Smooth muscle cell (in vitro differentiated cells): ENCODE data around the gene LRRFIP1. TPM values are rescaled to one million over a fixed set of nuclear protein-coding genes. Genes with fewer than 3 reads are reported as not detected.

Experiments used
- DNase-seq: peaks from one replicate; lab custom pipeline; 2025; ENCODE audit not compliant: unreplicated experiment; lab: John Stamatoyannopoulos, UW
- H2AFZ ChIP-seq: fragments of 200-600 bp; sonication (generic); 2 replicates; pipeline ENCODE4 v1.6.0; 2016; ENCODE audit warnings: antibody characterized with exemption, low read depth, mild to moderate bottlenecking
- H3F3A ChIP-seq: fragments of 200-600 bp; sonication (generic); 2 replicates; pipeline ENCODE4 v1.6.0; 2017; ENCODE audit warnings: antibody characterized with exemption, low read depth
- H3K27ac ChIP-seq: fragments of 200-600 bp; sonication (generic); 2 replicates; pipeline ENCODE4 v1.5.1; 2016; ENCODE audit warnings: low read depth, mild to moderate bottlenecking
- H3K27me3 ChIP-seq: fragments of 200-600 bp; sonication (generic); 2 replicates; pipeline ENCODE4 v1.6.1; 2016; ENCODE audit warnings: low read depth, mild to moderate bottlenecking
- H3K36me3 ChIP-seq: fragments of 200-600 bp; sonication (generic); 2 replicates; pipeline ENCODE4 v1.5.1; 2016; ENCODE audit warnings: low read depth
- H3K4me1 ChIP-seq: fragments of 200-600 bp; sonication (generic); 2 replicates; pipeline ENCODE4 v1.5.1; 2016; ENCODE audit warnings: low read depth
- H3K4me2 ChIP-seq: fragments of 200-600 bp; sonication (generic); 2 replicates; pipeline ENCODE4 v1.6.0; 2016; ENCODE audit warnings: mild to moderate bottlenecking
- H3K4me3 ChIP-seq: fragments of 200-600 bp; sonication (generic); 2 replicates; pipeline ENCODE4 v1.5.1; 2016; ENCODE audit warnings: mild to moderate bottlenecking
- H3K79me2 ChIP-seq: fragments of 200-600 bp; sonication (generic); 2 replicates; pipeline ENCODE4 v1.6.0; 2016; ENCODE audit warnings: low read depth, mild to moderate bottlenecking
- H3K9ac ChIP-seq: fragments of 200-600 bp; sonication (generic); 2 replicates; pipeline ENCODE4 v1.6.0; 2016; ENCODE audit warnings: low read depth
- H3K9me3 ChIP-seq: fragments of 200-600 bp; sonication (generic); replicated peaks from 2 replicates; pipeline ENCODE4 v1.5.1; 2016; ENCODE audit warnings: low read depth
- H4K20me1 ChIP-seq: fragments of 200-600 bp; sonication (generic); 2 replicates; pipeline ENCODE4 v1.6.0; 2016; ENCODE audit warnings: low read depth
- CTCF ChIP-seq: fragments of 200-600 bp; sonication (generic); IDR thresholded peaks from 2 replicates; pipeline ENCODE4 v1.5.1; 2017; ENCODE audit warnings: borderline replicate concordance, mild to moderate bottlenecking, antibody characterized with exemption; ENCODE audit not compliant: insufficient read depth, poor library complexity, severe bottlenecking
- WGBS: methylation state at CpG from one replicate; pipeline ENCODE4 v1.1.7; 2016; ENCODE audit warnings: low lambda C conversion rate; 5-methylcytosine and 5-hydroxymethylcytosine counted together
- polyA plus RNA-seq: library from polyadenylated mRNA; unstranded; fragments of >200 nt; fragmentation: Nextera tagmentation; extraction: Ambion mirVana; gene quantifications from 2 replicates; pipeline ENCODE4 v1.2.1, GENCODE V29; 2016
- total RNA-seq: library from RNA; depleted of rRNA; stranded (reverse); fragments of >200 nt; gene quantifications from 2 replicates; pipeline ENCODE4 v1.2.3, GENCODE V29; 2014

The LRRFIP1 gene
- total and polyA plus RNA-seq, 2 experiments from 2014 or later: 36.2 to 65.1 TPM

- Histone ChIP-seq H3K36me3 (no peaks in the 10 kb centered on the region), H3K27ac (no peak overlapping the region), H2AFZ (no peak overlapping the region), H3K4me1 (peaks cover 17% of the 10 kb centered on the region), H3K9ac (no peak overlapping the region), H3K79me2 (peaks cover 52% of the 10 kb centered on the region), H4K20me1 (peaks cover 80% of the 10 kb centered on the region), H3K4me2 (no peak overlapping the region), H3K27me3 (no peaks in the 10 kb centered on the region), H3F3A (peaks cover 14% of the 10 kb centered on the region), H3K4me3 (no peak overlapping the region), H3K9me3 (no peaks in the 10 kb centered on the region)
- no peak for TF ChIP-seq CTCF
- DNase-seq: no peak
- WGBS: 92% methylated on average over 26 of the region's 26 CpGs
Measured at GRCh38 chr2:237712477-237713377, 85.3 kb downstream of the LRRFIP1 start.

GRCh38 chr2:237714690-237715458 is 87.5 kb downstream of the LRRFIP1 start:
- H3K4me2 ChIP-seq: peak overlapping the region; percentile 76
- WGBS: 35% methylated on average over 14 of the region's 14 CpGs
- DNase-seq: no peak
- peaks cover 65% of the 10 kb centered on the region for H4K20me1 ChIP-seq
- H3K9ac ChIP-seq: peak overlapping the region; percentile 55
- peak overlapping the region; percentile 16 for H3K4me3 ChIP-seq
- H3K27ac ChIP-seq: peak overlapping the region; percentile 88
- no peaks in the 10 kb centered on the region for H3K36me3 ChIP-seq
- peaks cover 17% of the 10 kb centered on the region for H3K4me1 ChIP-seq
- H3K9me3 ChIP-seq: no peaks in the 10 kb centered on the region
- H3K79me2 ChIP-seq: peaks cover 42% of the 10 kb centered on the region
- no peaks in the 10 kb centered on the region for H3K27me3 ChIP-seq
- H3F3A ChIP-seq: peaks cover 14% of the 10 kb centered on the region
- H2AFZ ChIP-seq: no peak overlapping the region
- TF ChIP-seq CTCF: no peak

- H3K27ac ChIP-seq: peak overlapping the region; percentile 88
- WGBS: 70% methylated on average over 13 of the region's 13 CpGs
Measured at GRCh38 chr2:237715459-237715947, 88.1 kb downstream of the LRRFIP1 start.

More at GRCh38 chr2:237715459-237715947, 88.1 kb downstream of the LRRFIP1 start:
- no peak overlapping the region for H3K9ac ChIP-seq
- H3F3A ChIP-seq: peaks cover 14% of the 10 kb centered on the region
- H3K79me2 ChIP-seq: peaks cover 40% of the 10 kb centered on the region
- no peak for TF ChIP-seq CTCF
- no peaks in the 10 kb centered on the region for H3K27me3 ChIP-seq
- H3K4me3 ChIP-seq: peak overlapping the region; percentile 16
- H3K9me3 ChIP-seq: no peaks in the 10 kb centered on the region
- H3K4me2 ChIP-seq: peak overlapping the region; percentile 76
- H3K36me3 ChIP-seq: no peaks in the 10 kb centered on the region
- peaks cover 61% of the 10 kb centered on the region for H4K20me1 ChIP-seq
- no peak for DNase-seq
- H2AFZ ChIP-seq: no peak overlapping the region
- peaks cover 17% of the 10 kb centered on the region for H3K4me1 ChIP-seq
